DMS153 treated with DMSO at 0.1 percent for 48 hours (cell line): ENCODE data around the gene C19orf67.
A peak's percentile ranks its signal among the peaks of the same experiment; 100 is the strongest.

Experiments used
- DNase-seq: peaks from one replicate; lab custom pipeline; 2025; ENCODE audit not compliant: unreplicated experiment; lab: John Stamatoyannopoulos, UW

The C19orf67 gene

DNA sequence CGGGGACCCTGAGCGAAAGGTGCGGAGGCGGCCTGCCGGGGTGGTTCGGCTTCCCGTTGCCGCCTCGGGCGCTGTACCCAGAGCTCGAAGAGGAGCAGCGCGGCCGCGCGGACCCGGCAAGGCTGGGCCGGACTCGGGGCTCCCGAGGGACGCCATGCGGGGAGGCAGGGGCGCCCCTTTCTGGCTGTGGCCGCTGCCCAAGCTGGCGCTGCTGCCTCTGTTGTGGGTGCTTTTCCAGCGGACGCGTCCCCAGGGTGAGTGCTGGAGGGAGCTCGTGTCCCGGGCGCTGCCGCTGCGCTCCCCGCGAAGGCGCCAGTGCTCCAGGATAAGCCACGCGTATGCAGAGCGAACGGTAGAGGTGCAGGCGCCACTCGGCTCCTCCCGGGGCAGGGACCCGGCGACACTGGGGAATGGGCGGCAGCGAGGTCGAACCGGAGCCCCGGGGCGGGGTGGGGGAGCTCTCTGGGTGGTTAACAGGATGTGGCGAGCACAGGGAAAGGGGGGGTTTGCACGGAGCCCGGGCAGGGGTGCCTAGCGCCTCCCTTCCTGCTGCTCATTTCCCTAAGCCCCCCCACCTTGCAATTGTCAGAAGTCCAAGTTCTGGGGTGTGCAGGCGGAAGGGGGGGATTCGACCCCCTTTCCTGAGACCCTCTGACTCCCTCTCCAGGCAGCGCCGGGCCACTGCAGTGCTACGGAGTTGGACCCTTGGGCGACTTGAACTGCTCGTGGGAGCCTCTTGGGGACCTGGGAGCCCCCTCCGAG lies 53.7 kb downstream of the C19orf67 start, which contains the start of gene IL27RA:
TSS of gene IL27RA (plus strand) at position 44 of the 762 bp plus-strand sequence. CDS start at position 155, 111 bp downstream.
- peak; percentile 59 for DNase-seq
